Lung (tissue), 12 donors: ENCODE results near the gene MIB1. TPM values are rescaled to one million over a fixed set of nuclear protein-coding genes. Genes with fewer than 3 reads are reported as not detected.
A peak's percentile ranks its signal among the peaks of the same experiment; 100 is the strongest.

Experiments
- ATAC-seq: fragments of 200-7000 bp; cut with Tn5 transposase; one replicate; pipeline ENCODE4 v1.9.1; 2020; ENCODE audit warnings: moderate number of reproducible peaks; ENCODE audit not compliant: insufficient read depth, low FRiP score
- DNase-seq, 3 donors: peaks; one replicate each; pipeline ENCODE4 v3.0.0-alpha.2; 2013 to 2017
- H3K27ac ChIP-seq, 2 donors: one replicate each; pipeline ENCODE4 v1.5.1; 2013; ENCODE audit warnings: mild to moderate bottlenecking in 2 of 2, moderate library complexity in 2 of 2, control low read depth in 1 of 2, inconsistent platforms in 1 of 2, low read depth in 1 of 2, low read length in 1 of 2
- H3K27me3 ChIP-seq, 3 donors: one replicate each; pipeline ENCODE4 v1.5.1; 2013; ENCODE audit warnings: low read length in 2 of 3; ENCODE audit not compliant: control insufficient read depth in 3 of 3, insufficient read depth in 3 of 3
- H3K36me3 ChIP-seq, 4 donors: one replicate each; pipeline ENCODE4 v1.5.1; 2013; ENCODE audit warnings: low read length in 4 of 4, mild to moderate bottlenecking in 1 of 4, moderate library complexity in 1 of 4; ENCODE audit not compliant: control insufficient read depth in 4 of 4, insufficient read depth in 4 of 4
- H3K4me1 ChIP-seq, 5 donors: one replicate each; pipeline ENCODE4 v1.5.1; 2013; ENCODE audit warnings: low read length in 5 of 5, mild to moderate bottlenecking in 2 of 5, moderate library complexity in 1 of 5; ENCODE audit not compliant: control insufficient read depth in 5 of 5, insufficient read depth in 5 of 5
- H3K4me3 ChIP-seq: one replicate; pipeline ENCODE4 v1.5.1; 2013; ENCODE audit warnings: mild to moderate bottlenecking, control low read depth, moderate library complexity
- H3K9ac ChIP-seq, 2 donors: one replicate each; pipeline ENCODE4 v1.5.1; 2013; ENCODE audit warnings: low read length in 2 of 2, control low read depth in 1 of 2; ENCODE audit not compliant: insufficient read depth in 1 of 2
- H3K9me3 ChIP-seq, 4 donors: one replicate each; pipeline ENCODE4 v1.5.1; 2013; ENCODE audit warnings: low read length in 3 of 4, mild to moderate bottlenecking in 1 of 4, moderate library complexity in 1 of 4; ENCODE audit not compliant: control insufficient read depth in 4 of 4, insufficient read depth in 3 of 4
- CTCF ChIP-seq: IDR thresholded peaks from 2 replicates; pipeline ENCODE4 v1.5.1; 2012; ENCODE audit warnings: mild to moderate bottlenecking; ENCODE audit errors: control extremely low read depth, extremely low read depth
- WGBS, 2 donors: extraction: QIAGEN DNeasy Blood & Tissue Kit; methylation state at CpG; one replicate each; pipeline ENCODE4 v1.1.7; 2013; 5-methylcytosine and 5-hydroxymethylcytosine counted together
- polyA plus RNA-seq, 2 donors: library from polyadenylated mRNA; stranded (reverse); fragments of 200-250 nt; gene quantifications; one replicate each; pipeline ENCODE4 v1.2.1, GENCODE V29; 2013
- total RNA-seq, 2 donors: library from RNA; depleted of rRNA in 1 of 2; stranded (reverse); fragments of >200 nt in 1 of 2; gene quantifications; one replicate each; pipeline ENCODE4 v1.2.1, GENCODE V29; 2014 to 2021
- donor health status: control.
- donor health status: control.
- donor health status: Bipolar disorder and iron deficiency.
- donor health status: healthy.
- donor health status: DM: yes; HTN: yes; CAD: no.

Gene MIB1
- total and polyA plus RNA-seq, 4 donors: 4.5 to 62.0 (median 15.5) TPM

DNA sequence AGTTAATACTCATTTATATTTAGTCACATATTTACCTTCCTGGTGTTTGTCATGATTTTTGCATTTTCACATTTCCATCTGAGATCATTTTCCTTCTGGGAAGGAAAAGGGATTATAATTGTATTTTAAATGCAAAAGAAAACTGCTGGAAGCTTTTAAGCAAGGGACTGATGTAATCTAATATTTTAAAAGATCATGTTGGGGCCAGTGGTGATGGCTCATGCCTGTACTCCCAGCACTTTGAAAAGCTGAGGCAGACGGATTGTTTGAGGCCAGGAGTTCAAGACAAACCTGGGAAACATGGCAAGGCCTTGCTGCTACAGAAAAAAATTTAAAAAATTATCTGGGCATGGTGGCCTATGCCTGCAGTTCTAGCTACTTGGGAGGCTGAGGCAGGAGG is 149.0 kb downstream of the MIB1 start:
- no peaks in the 10 kb centered on the region for H3K27me3 ChIP-seq
- H3K9me3 ChIP-seq: peaks cover 0 to 2% (median 0%) of the 10 kb centered on the region in 4 donors
- no peak for DNase-seq
- no peak overlapping the region for H3K27ac ChIP-seq
- H3K4me3 ChIP-seq: no peak overlapping the region
- no peaks in the 10 kb centered on the region for H3K4me1 ChIP-seq
- WGBS, 2 donors: 68 to 69% methylated on average over 1 of the region's 1 CpG
- no peak for TF ChIP-seq CTCF
- no peak overlapping the region for H3K9ac ChIP-seq
- ATAC-seq: no peak
- no peaks in the 10 kb centered on the region for H3K36me3 ChIP-seq

GRCh38 chr18:21894619-21895367 is 154.2 kb downstream of the MIB1 start:
- ATAC-seq: peak; percentile 21
- DNase-seq: peak in 1 of 3 donors; percentile 74
- TF ChIP-seq CTCF: no peak

DNA sequence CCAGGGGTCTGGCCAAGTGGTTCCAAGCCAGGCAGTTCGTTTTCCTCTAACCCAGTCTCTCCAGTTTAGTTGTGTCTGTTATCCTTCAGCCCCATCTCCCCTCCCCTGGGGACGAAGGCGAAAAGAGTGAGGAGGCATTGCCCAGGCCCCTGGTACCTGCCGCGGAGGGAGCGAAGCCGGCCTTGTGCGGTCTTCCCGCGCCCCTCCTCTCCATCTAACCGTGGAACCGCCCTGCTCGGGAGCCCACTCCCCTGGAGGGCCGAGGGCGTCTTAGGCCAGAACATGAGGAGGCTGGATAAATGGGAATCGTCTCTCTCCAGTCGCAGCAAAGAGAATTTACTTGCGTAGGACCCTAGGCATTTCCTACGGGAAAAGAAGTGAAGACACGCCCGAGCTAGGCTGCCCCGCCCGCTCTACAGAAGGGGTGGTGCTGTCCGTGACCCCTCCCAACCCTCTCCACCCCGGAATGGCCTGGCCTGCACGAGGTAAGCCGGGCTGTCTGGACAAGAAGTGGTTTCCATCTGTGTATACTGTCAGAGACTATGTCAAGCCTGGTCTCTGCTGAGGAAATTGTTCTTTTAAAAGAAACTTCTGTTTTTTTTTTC is 156.2 kb downstream of the MIB1 start:
- no peak overlapping the region for H3K9ac ChIP-seq

More at GRCh38 chr18:21894619-21895367, 154.2 kb downstream of the MIB1 start:
- H3K4me3 ChIP-seq: no peak overlapping the region
- H3K9me3 ChIP-seq: no peaks in the 10 kb centered on the region
- no peaks in the 10 kb centered on the region for H3K36me3 ChIP-seq
- H3K9ac ChIP-seq: no peak overlapping the region
- no peaks in the 10 kb centered on the region for H3K27me3 ChIP-seq
- WGBS, 2 donors: 58 to 70% methylated on average over 5 of the region's 5 CpGs
- H3K27ac ChIP-seq: no peak overlapping the region
- peaks cover 0 to 4% (median 0%) of the 10 kb centered on the region in 5 donors for H3K4me1 ChIP-seq

More for the DNA sequence above, 156.2 kb downstream of the MIB1 start:
- WGBS, 2 donors: 37 to 46% methylated on average over 27 of the region's 27 CpGs
- no peaks in the 10 kb centered on the region for H3K36me3 ChIP-seq
- TF ChIP-seq CTCF: no peak
- no peak overlapping the region for H3K27ac ChIP-seq
- H3K9me3 ChIP-seq: no peaks in the 10 kb centered on the region
- H3K4me3 ChIP-seq: no peak overlapping the region
- ATAC-seq: no peak
- DNase-seq: no peak
- H3K27me3 ChIP-seq: no peaks in the 10 kb centered on the region
- H3K4me1 ChIP-seq: peaks cover 0 to 13% (median 3%) of the 10 kb centered on the region in 5 donors
